Transverse colon (tissue), 4 donors: ENCODE measurements around the gene C20orf173. TPM values are rescaled to one million over a fixed set of nuclear protein-coding genes. Genes with fewer than 3 reads are reported as not detected.

ENCODE experiments used
- DNase-seq: peaks from one replicate; pipeline ENCODE4 v3.0.0-alpha.2; 2019
- H3K27ac ChIP-seq, 4 donors: fragments of 200-600 bp; sonication (generic); 2 replicates each; pipeline ENCODE4 v1.5.1; 2016 to 2018; ENCODE audit warnings: inconsistent platforms in 4 of 4
- H3K27me3 ChIP-seq: fragments of 200-600 bp; sonication (generic); 2 replicates; pipeline ENCODE4 v1.5.1; 2017; ENCODE audit warnings: inconsistent platforms
- H3K36me3 ChIP-seq, 4 donors: fragments of 200-600 bp; sonication (generic); 2 replicates each; pipeline ENCODE4 v1.5.1; 2017 to 2019; ENCODE audit warnings: inconsistent platforms in 4 of 4
- H3K4me1 ChIP-seq, 4 donors: fragments of 200-600 bp; sonication (generic); 2 replicates each; pipeline ENCODE4 v1.5.1; 2017 to 2020; ENCODE audit warnings: inconsistent platforms in 4 of 4
- H3K4me3 ChIP-seq, 4 donors: fragments of 200-600 bp; sonication (generic); 1 replicate in 1 of 4; 2 replicates in 3 of 4; pipeline versions ENCODE4 v1.5.1 to v1.6.1; 2017 to 2019; ENCODE audit warnings: inconsistent platforms in 4 of 4
- H3K9me3 ChIP-seq, 2 donors: fragments of 200-600 bp; sonication (generic); 2 replicates each; pipeline ENCODE4 v1.5.1; 2017 to 2019; ENCODE audit warnings: inconsistent platforms in 2 of 2
- EP300 ChIP-seq: sonication (generic); formaldehyde crosslinking; IDR thresholded peaks from one replicate; pipeline ENCODE4 v1.6.1; 2017; ENCODE audit warnings: antibody characterized with exemption, low read depth
- POLR2A ChIP-seq: fragments of 450-650 bp; IDR thresholded peaks from one replicate; pipeline ENCODE4 v1.6.1; 2016; ENCODE audit warnings: antibody characterized with exemption, mild to moderate bottlenecking, moderate library complexity
- POLR2AphosphoS5 ChIP-seq, 3 donors: sonication (generic); formaldehyde crosslinking; IDR thresholded peaks; one replicate each; pipeline ENCODE4 v1.6.1; 2016; ENCODE audit warnings: antibody characterized with exemption in 3 of 3
- WGBS, 2 donors: methylation state at CpG; one replicate each; pipeline ENCODE4 v1.1.5; 2018; ENCODE audit warnings: low coverage in 1 of 2; 5-methylcytosine and 5-hydroxymethylcytosine counted together
- in situ Hi-C, 4 donors: fragments of 200-750 bp; cut with MboI; loops; one replicate each; pipeline versions ENCODE4 v1.15.0 to v1.15.1; 2017; ENCODE audit warnings: low sequenced_read_pairs in 3 of 4, low pct_ligation_motif_present in 1 of 4, low pct_unique_long_range_greater_than_20kb in 1 of 4
- intact Hi-C: fragments of 100-400 bp; cut with DNase I; formaldehyde crosslinking; loops from one replicate; pipeline ENCODE4 v1.15.1; 2023; ENCODE audit warnings: low total_unique reads
- total RNA-seq, 4 donors: library from RNA; depleted of rRNA; stranded (reverse); fragments of >200 nt; gene quantifications; one replicate each; pipeline ENCODE4 v1.1.0, GENCODE V29; 2016
- TF ChIP-seq, protein P1 (sequence below), 5 experiments: fragments of 200-600 bp in 3 of 5; fragments of 450-650 bp in 2 of 5; sonication (generic) in 3 of 5; IDR thresholded peaks; 1 replicate in 2 of 5; 2 replicates in 3 of 5; pipeline ENCODE4 v1.5.1; 2016 to 2017; ENCODE audit warnings: antibody characterized with exemption in 5 of 5, inconsistent platforms in 3 of 5, mild to moderate bottlenecking in 2 of 5, moderate library complexity in 1 of 5

Gene C20orf173
- total RNA-seq, 4 donors from 2014 or later = not detected

DNA sequence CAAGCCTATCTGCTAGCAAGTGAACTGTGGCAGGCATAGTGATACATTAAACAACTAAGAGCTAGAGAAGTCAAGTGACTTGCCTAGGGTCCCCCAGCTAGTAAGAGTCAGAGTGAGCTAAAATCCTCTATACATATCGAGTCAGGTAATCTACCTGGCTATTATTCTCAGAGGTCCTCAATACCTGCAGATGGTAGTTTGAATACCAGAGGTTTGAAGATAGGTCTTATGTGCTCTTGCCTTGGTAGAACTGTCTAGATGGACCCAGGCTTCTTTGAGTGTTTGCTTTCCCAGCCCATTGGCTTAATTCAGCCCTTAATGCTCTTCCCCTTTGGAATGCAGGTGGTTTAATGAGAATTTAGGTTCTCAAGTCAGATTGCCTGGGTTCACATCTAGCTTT is 13.5 kb upstream of the C20orf173 start:
- Histone ChIP-seq H3K36me3 (peaks cover 0 to 4% (median under 1%) of the 10 kb centered on the region in 4 donors), H3K27ac (no peak overlapping the region), H3K4me1 (peaks cover 0 to 15% (median 8%) of the 10 kb centered on the region in 4 donors), H3K9me3 (no peaks in the 10 kb centered on the region), H3K27me3 (no peaks in the 10 kb centered on the region), H3K4me3 (no peak overlapping the region)
- no peak for DNase-seq
- TF ChIP-seq, protein P1, sequence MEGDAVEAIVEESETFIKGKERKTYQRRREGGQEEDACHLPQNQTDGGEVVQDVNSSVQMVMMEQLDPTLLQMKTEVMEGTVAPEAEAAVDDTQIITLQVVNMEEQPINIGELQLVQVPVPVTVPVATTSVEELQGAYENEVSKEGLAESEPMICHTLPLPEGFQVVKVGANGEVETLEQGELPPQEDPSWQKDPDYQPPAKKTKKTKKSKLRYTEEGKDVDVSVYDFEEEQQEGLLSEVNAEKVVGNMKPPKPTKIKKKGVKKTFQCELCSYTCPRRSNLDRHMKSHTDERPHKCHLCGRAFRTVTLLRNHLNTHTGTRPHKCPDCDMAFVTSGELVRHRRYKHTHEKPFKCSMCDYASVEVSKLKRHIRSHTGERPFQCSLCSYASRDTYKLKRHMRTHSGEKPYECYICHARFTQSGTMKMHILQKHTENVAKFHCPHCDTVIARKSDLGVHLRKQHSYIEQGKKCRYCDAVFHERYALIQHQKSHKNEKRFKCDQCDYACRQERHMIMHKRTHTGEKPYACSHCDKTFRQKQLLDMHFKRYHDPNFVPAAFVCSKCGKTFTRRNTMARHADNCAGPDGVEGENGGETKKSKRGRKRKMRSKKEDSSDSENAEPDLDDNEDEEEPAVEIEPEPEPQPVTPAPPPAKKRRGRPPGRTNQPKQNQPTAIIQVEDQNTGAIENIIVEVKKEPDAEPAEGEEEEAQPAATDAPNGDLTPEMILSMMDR (IDR thresholded peaks at IDR 0.05) = no peak
- TF ChIP-seq EP300 (no peak), POLR2AphosphoS5 (IDR thresholded peaks at IDR 0.05) (no peak), POLR2A (no peak)
- 100% methylated on average over 1 of the region's 1 CpG for WGBS, 2 donors
- in situ Hi-C loops = no loop called here
- intact Hi-C loops = no loop called here

DNA sequence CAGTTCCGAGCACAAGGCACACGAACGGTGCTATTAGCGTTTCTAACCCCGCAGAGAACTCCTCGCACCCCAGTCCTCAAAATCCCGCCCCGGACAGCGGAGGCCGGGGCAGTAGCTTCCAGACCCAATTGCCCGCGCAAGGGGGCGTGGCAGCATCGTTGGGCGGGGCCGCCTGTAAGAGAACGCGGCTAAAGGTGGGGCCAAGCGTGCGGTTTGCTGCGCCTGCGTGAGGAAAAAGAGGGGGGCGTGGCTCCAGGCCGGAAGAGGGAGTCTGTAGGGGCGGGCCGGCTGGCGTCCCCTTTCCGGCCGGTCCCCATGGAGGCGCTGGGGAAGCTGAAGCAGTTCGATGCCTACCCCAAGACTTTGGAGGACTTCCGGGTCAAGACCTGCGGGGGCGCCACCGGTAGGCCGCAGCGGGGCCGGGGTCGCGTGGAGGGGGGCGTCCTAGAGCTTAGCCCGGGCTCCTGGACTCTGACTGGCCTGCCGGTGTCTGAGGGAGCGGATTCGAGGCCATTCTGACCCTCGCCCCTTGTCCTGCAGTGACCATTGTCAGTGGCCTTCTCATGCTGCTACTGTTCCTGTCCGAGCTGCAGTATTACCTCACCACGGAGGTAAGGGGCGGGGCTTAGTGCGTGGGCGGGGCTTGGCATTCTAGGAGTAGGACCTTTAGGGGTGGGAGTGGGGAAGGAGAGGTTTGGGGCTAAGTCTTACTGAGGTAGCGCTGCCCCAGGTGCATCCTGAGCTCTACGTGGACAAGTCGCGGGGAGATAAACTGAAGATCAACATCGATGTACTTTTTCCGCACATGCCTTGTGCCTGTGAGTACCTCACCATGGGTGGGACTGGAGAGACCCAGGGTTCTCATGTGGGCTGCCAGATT is 12.6 kb upstream of the C20orf173 start, which contains the start of gene ERGIC3:
Gene ERGIC3, plus strand, starts transcription at position 296 of the 880 bp plus-strand sequence. Its CDS starts 20 bp downstream, at position 316.
- Histone ChIP-seq H3K36me3 (no peaks in the 10 kb centered on the region), H3K9me3 (no peaks in the 10 kb centered on the region), H3K4me1 (peaks cover 0 to 15% (median 8%) of the 10 kb centered on the region in 4 donors), H3K4me3 (peak within 1 kb of the TSS; percentile 74 to 97 (median 81)), H3K27ac (peak within 1 kb of the TSS; percentile 81 to 89 (median 85)), H3K27me3 (no peaks in the 10 kb centered on the region)
- intact Hi-C loops (no loop called here), in situ Hi-C loops (no loop called here)
- peak; percentile 99 for DNase-seq
- peak; percentile 74 for TF ChIP-seq POLR2A
- TF ChIP-seq, protein P1 (IDR thresholded peaks at IDR 0.05) = no peak
- TF ChIP-seq EP300 = no peak
- TF ChIP-seq POLR2AphosphoS5 (IDR thresholded peaks at IDR 0.05) = peak; percentile 27 to 75 (median 61)
- 0 to 7% methylated on average over 1 to 52 of the region's 57 CpGs for whole genome bisulfite sequencing, 2 donors

DNA sequence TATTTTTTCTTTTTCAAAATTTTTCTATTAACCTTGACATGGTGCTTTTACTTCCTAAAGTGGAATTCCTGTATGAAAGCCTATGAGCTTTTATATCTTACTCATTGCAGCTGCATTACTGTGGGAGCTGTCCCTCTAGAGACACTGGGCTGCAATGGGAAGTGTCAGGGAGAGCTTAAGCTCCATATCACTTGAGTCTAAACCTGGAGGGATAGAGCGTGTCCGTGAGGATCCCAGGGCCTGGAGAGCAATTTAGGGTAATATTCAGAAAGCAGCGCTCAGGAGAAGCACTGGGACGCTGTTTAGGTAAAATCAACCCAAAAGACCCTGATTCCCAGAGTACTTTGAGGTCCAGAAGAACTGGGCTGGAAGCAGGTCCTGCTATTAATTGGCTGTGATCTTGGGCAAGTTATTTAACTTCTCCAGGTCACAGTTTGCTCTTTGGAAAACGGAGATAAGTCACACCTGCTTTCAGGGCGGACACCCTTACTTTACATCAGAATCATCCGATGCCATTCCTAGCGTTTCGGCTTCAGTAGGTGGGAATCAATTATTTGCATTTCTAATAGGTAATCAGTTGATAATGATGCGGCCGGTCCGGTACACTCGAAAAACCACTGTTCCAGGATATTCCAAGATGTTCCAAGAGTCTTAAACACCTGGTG is 11.8 kb upstream of the C20orf173 start:
- TF ChIP-seq, protein P1 (IDR thresholded peaks at IDR 0.05) = no peak
- TF ChIP-seq POLR2A = no peak
- no peak for TF ChIP-seq POLR2AphosphoS5 (IDR thresholded peaks at IDR 0.05)
- no peak for TF ChIP-seq EP300
- Histone ChIP-seq H3K36me3 (no peaks in the 10 kb centered on the region), H3K9me3 (no peaks in the 10 kb centered on the region), H3K4me3 (peak overlapping the region in 3 of 4 donors; percentile 74 to 88 (median 74)), H3K27ac (peak overlapping the region in 1 of 4 donors; percentile 89), H3K4me1 (peaks cover 0 to 15% (median 8%) of the 10 kb centered on the region in 4 donors), H3K27me3 (no peaks in the 10 kb centered on the region)
- in situ Hi-C loops (no loop called here), intact Hi-C loops (no loop called here)
- DNase-seq = no peak
- WGBS, 2 donors = 32% methylated on average over 13 of the region's 13 CpGs; no CpG with 5 or more reads in 1 of the 2 donors

DNA sequence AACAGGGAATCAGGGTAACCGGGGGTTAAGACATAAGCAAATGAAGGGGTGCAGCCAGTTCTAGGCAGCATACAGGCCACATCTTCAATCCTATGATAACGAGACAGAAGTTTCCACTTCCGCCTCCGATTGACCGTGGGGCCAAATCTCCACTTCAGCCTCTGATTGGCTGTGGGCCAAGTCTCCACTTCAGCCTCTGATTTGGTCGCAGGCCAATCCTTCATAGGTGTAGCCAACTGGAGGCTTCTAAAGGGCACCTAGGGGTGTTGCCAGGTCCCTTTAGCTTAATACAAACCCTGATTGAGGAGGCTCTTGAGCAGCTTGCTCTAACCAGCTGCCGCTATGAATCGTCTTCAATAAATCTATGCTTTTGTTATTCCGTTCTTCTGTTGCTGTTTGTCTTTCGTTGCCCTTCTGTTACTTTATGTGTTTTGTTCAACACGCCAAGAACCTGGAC is 10.3 kb upstream of the C20orf173 start:
- Histone ChIP-seq H3K4me3 (no peak overlapping the region), H3K4me1 (peaks cover 0 to 15% (median 8%) of the 10 kb centered on the region in 4 donors), H3K36me3 (no peaks in the 10 kb centered on the region), H3K9me3 (no peaks in the 10 kb centered on the region), H3K27me3 (no peaks in the 10 kb centered on the region), H3K27ac (no peak overlapping the region)
- 56 to 63% methylated on average over 6 to 11 of the region's 11 CpGs for WGBS, 2 donors
- intact Hi-C loops = no loop called here
- peak; percentile 69 for DNase-seq
- TF ChIP-seq POLR2A (no peak), POLR2AphosphoS5 (IDR thresholded peaks at IDR 0.05) (no peak), EP300 (no peak)
- TF ChIP-seq, protein P1 (IDR thresholded peaks at IDR 0.05) = no peak
- in situ Hi-C loops = no loop called here
